HEK293 (cell line): ENCODE data around the gene METTL25B.
A peak's percentile ranks its signal among the peaks of the same experiment; 100 is the strongest.

Experiments used
- BCL6B ChIP-seq: fragments of 450-650 bp; formaldehyde crosslinking; IDR thresholded peaks from 2 replicates; pipeline ENCODE4 v1.5.1; 2017; ENCODE audit warnings: missing biosample characterization, missing genetic modification characterization
- GLIS2 ChIP-seq: fragments of 450-650 bp; formaldehyde crosslinking; IDR thresholded peaks from 2 replicates; pipeline ENCODE4 v1.5.1; 2016; ENCODE audit warnings: missing biosample characterization, missing genetic modification characterization
- HIC1 ChIP-seq: fragments of 450-650 bp; formaldehyde crosslinking; IDR thresholded peaks from 2 replicates; pipeline ENCODE4 v1.5.1; 2016; ENCODE audit warnings: missing biosample characterization, missing genetic modification characterization
- HOXD13 ChIP-seq: sonication (generic); formaldehyde crosslinking; IDR thresholded peaks from 2 replicates; pipeline ENCODE4 v1.8.0; 2022; ENCODE audit warnings: missing genetic modification reagents, borderline replicate concordance
- KLF9 ChIP-seq: fragments of 450-650 bp; formaldehyde crosslinking; IDR thresholded peaks from 2 replicates; pipeline ENCODE4 v1.5.1; 2016; ENCODE audit warnings: missing biosample characterization, missing genetic modification characterization, low read depth
- MYNN ChIP-seq: fragments of 450-650 bp; formaldehyde crosslinking; IDR thresholded peaks from 2 replicates; pipeline ENCODE4 v1.5.1; 2016; ENCODE audit warnings: missing biosample characterization, missing genetic modification characterization, borderline replicate concordance
- TRIM28 ChIP-seq: IDR thresholded peaks from 2 replicates; pipeline ENCODE4 v1.6.1; 2011; ENCODE audit warnings: low read length, control low read depth, borderline replicate concordance
- YY1 ChIP-seq: fragments of 450-650 bp; formaldehyde crosslinking; IDR thresholded peaks from 2 replicates; pipeline ENCODE4 v1.5.1; 2018; ENCODE audit warnings: missing biosample characterization, missing genetic modification characterization
- ZBTB17 ChIP-seq: fragments of 450-650 bp; formaldehyde crosslinking; IDR thresholded peaks from 2 replicates; pipeline ENCODE4 v1.5.1; 2016; ENCODE audit warnings: missing biosample characterization, missing genetic modification characterization
- ZBTB6 ChIP-seq: fragments of 450-650 bp; formaldehyde crosslinking; IDR thresholded peaks from 2 replicates; pipeline ENCODE4 v1.5.1; 2017; ENCODE audit warnings: missing biosample characterization, missing genetic modification characterization
- ZFHX2 ChIP-seq: fragments of 450-650 bp; formaldehyde crosslinking; conservative IDR thresholded peaks from 2 replicates; pipeline ENCODE4 v1.5.1; 2016; ENCODE audit warnings: missing biosample characterization, missing genetic modification characterization
- ZFP37 ChIP-seq: fragments of 450-650 bp; formaldehyde crosslinking; IDR thresholded peaks from 2 replicates; pipeline ENCODE4 v1.5.1; 2016; ENCODE audit warnings: missing biosample characterization, missing genetic modification characterization
- ZFP69B ChIP-seq: fragments of 450-650 bp; formaldehyde crosslinking; IDR thresholded peaks from 2 replicates; pipeline ENCODE4 v1.5.1; 2016; ENCODE audit warnings: missing biosample characterization, missing genetic modification characterization
- ZNF132 ChIP-seq: fragments of 450-650 bp; formaldehyde crosslinking; IDR thresholded peaks from 2 replicates; pipeline ENCODE4 v1.5.1; 2017; ENCODE audit warnings: missing biosample characterization, missing genetic modification characterization, borderline replicate concordance
- ZNF138 ChIP-seq: fragments of 450-650 bp; formaldehyde crosslinking; IDR thresholded peaks from 2 replicates; pipeline ENCODE4 v1.5.1; 2016; ENCODE audit warnings: missing biosample characterization, missing genetic modification characterization, borderline replicate concordance
- ZNF157 ChIP-seq: fragments of 450-650 bp; formaldehyde crosslinking; IDR thresholded peaks from 2 replicates; pipeline ENCODE4 v1.5.1; 2016; ENCODE audit warnings: missing biosample characterization, missing genetic modification characterization
- ZNF16 ChIP-seq: fragments of 450-650 bp; formaldehyde crosslinking; IDR thresholded peaks from 2 replicates; pipeline ENCODE4 v1.5.1; 2016; ENCODE audit warnings: low read depth, missing biosample characterization, missing genetic modification characterization
- ZNF211 ChIP-seq: fragments of 450-650 bp; formaldehyde crosslinking; IDR thresholded peaks from 2 replicates; pipeline ENCODE4 v1.5.1; 2016; ENCODE audit warnings: low read depth, missing biosample characterization, missing genetic modification characterization
- ZNF223 ChIP-seq: fragments of 450-650 bp; formaldehyde crosslinking; IDR thresholded peaks from 2 replicates; pipeline ENCODE4 v1.5.1; 2016; ENCODE audit warnings: missing biosample characterization, missing genetic modification characterization
- ZNF23 ChIP-seq: fragments of 450-650 bp; formaldehyde crosslinking; IDR thresholded peaks from 2 replicates; pipeline ENCODE4 v1.5.1; 2016; ENCODE audit warnings: missing biosample characterization, missing genetic modification characterization, borderline replicate concordance
- ZNF398 ChIP-seq: fragments of 450-650 bp; formaldehyde crosslinking; IDR thresholded peaks from 2 replicates; pipeline ENCODE4 v1.5.1; 2017; ENCODE audit warnings: missing biosample characterization, missing genetic modification characterization
- ZNF501 ChIP-seq: fragments of 450-650 bp; formaldehyde crosslinking; IDR thresholded peaks from 2 replicates; pipeline ENCODE4 v1.5.1; 2016; ENCODE audit warnings: missing biosample characterization, missing genetic modification characterization
- ZNF514 ChIP-seq: fragments of 450-650 bp; formaldehyde crosslinking; IDR thresholded peaks from 2 replicates; pipeline ENCODE4 v1.5.1; 2016; ENCODE audit warnings: missing biosample characterization, missing genetic modification characterization
- ZNF529 ChIP-seq: fragments of 450-650 bp; formaldehyde crosslinking; IDR thresholded peaks from 2 replicates; pipeline ENCODE4 v1.5.1; 2017; ENCODE audit warnings: missing genetic modification characterization, missing biosample characterization; ENCODE audit not compliant: insufficient replicate concordance
- ZNF561 ChIP-seq: fragments of 450-650 bp; IDR thresholded peaks from 2 replicates; pipeline ENCODE4 v1.5.1; 2018; ENCODE audit warnings: missing biosample characterization, missing genetic modification characterization, borderline replicate concordance
- ZNF645 ChIP-seq: fragments of 450-650 bp; formaldehyde crosslinking; IDR thresholded peaks from 2 replicates; pipeline ENCODE4; 2016; ENCODE audit warnings: missing biosample characterization, missing genetic modification characterization
- ZNF664 ChIP-seq: fragments of 450-650 bp; formaldehyde crosslinking; IDR thresholded peaks from 2 replicates; pipeline ENCODE4 v1.5.1; 2016; ENCODE audit warnings: missing biosample characterization, missing genetic modification characterization
- ZNF701 ChIP-seq: fragments of 450-650 bp; formaldehyde crosslinking; IDR thresholded peaks from 2 replicates; pipeline ENCODE4 v1.5.1; 2016; ENCODE audit warnings: missing biosample characterization, missing genetic modification characterization
- ZNF837 ChIP-seq: fragments of 450-650 bp; formaldehyde crosslinking; IDR thresholded peaks from 2 replicates; pipeline ENCODE4 v1.5.1; 2016; ENCODE audit warnings: missing biosample characterization, missing genetic modification characterization
- ZSCAN18 ChIP-seq: fragments of 450-650 bp; formaldehyde crosslinking; IDR thresholded peaks from 2 replicates; pipeline ENCODE4 v1.5.1; 2016; ENCODE audit warnings: missing biosample characterization, missing genetic modification characterization
- ZSCAN5A ChIP-seq: fragments of 450-650 bp; formaldehyde crosslinking; IDR thresholded peaks from 2 replicates; pipeline ENCODE4 v1.5.1; 2016; ENCODE audit warnings: missing biosample characterization, missing genetic modification characterization

METTL25B gene

GRCh38 chr1:156705321-156705917 is 22.9 kb upstream of the METTL25B start, which contains the start of gene CRABP2 (continued):
- TF ChIP-seq KLF9 (peak; percentile 8; the same call in 1 of the 2 replicates), ZNF132 (tag by site-specific recombination) (no peak), MYNN (tag by site-specific recombination) (no peak), TRIM28 (no peak), ZSCAN5A (tag by site-specific recombination) (no peak), ZFHX2 (tag by site-specific recombination) (no peak), ZNF561 (0 out of 2 replicates have a peak, but pooled peaks have one; percentile 12), HIC1 (tag by site-specific recombination) (no peak; the same call in 1 of the 2 replicates), ZFP37 (no peak; the same call in none of the 2 replicates), ZNF138 (no peak), ZNF398 (tag by site-specific recombination) (no peak), ZFP69B (no peak; the same call in 1 of the 2 replicates), ZNF157 (no peak), ZNF837 (no peak), ZSCAN18 (no peak), BCL6B (tag by site-specific recombination) (peak; percentile 96), ZNF16 (tag by site-specific recombination) (no peak), ZNF645 (tag by site-specific recombination) (no peak), ZBTB6 (tag by site-specific recombination) (no peak), ZNF501 (tag by site-specific recombination) (no peak), ZNF664 (tag by site-specific recombination) (no peak), YY1 (tag by site-specific recombination) (no peak), ZNF223 (tag by site-specific recombination) (no peak), ZNF701 (tag by site-specific recombination) (no peak), ZNF514 (tag by site-specific recombination) (no peak), ZNF529 (tag by site-specific recombination) (no peak), ZBTB17 (tag by site-specific recombination) (no peak), ZNF23 (tag by site-specific recombination) (no peak), HOXD13 (CRISPR knock-in tag) (no peak), ZNF211 (tag by site-specific recombination) (no peak), GLIS2 (peak; percentile 39; the same call in 1 of the 2 replicates)
